Cardiac ventricle fibroblast (primary cell): ENCODE data around the gene GYG1. TPM values are rescaled to one million over a fixed set of nuclear protein-coding genes. Genes with fewer than 3 reads are reported as not detected.

Source experiments
- total RNA-seq: library from RNA; depleted of rRNA; stranded (reverse); fragments of >200 nt; gene quantifications from 2 replicates; pipeline ENCODE4 v1.2.3, GENCODE V29; 2015

GYG1 gene
- total RNA-seq: 21.7 and 27.2 TPM in 2 replicates

GRCh38 chr3:148991219-148992026 is at the start of gene GYG1:
Gene GYG1 (plus strand): TSS chr3:148991540. CDS start chr3:148991641, 101 bp downstream.

Other genes with a start within 250 kb of the GYG1 start
- gene CPB1, start 163.7 kb upstream of the GYG1 start, total RNA-seq: not detected in 2 replicates
- not detected in 2 replicates for gene CPA3, start 126.2 kb upstream of the GYG1 start, total RNA-seq
- 29.4 and 31.4 TPM in 2 replicates for gene HLTF, start 95.0 kb downstream of the GYG1 start, total RNA-seq
- 10.7 and 11.9 TPM in 2 replicates for gene HPS3, start 138.1 kb downstream of the GYG1 start, total RNA-seq
- gene CP, start 230.3 kb downstream of the GYG1 start, total RNA-seq: 2.4 and 4.2 TPM in 2 replicates